Fibroblast of lung (primary cell): ENCODE measurements around the gene LHX5.

ENCODE experiments used
- EZH2 ChIP-seq: IDR thresholded peaks from 2 replicates; pipeline ENCODE4 v1.5.1; 2012; ENCODE audit warnings: low read length, control low read depth, mild to moderate bottlenecking; ENCODE audit errors: missing control alignments
- TF ChIP-seq, protein P1 (sequence below), 2 donors: IDR thresholded peaks in 1 of 2; conservative IDR thresholded peaks in 1 of 2; 1 replicate in 1 of 2; 2 replicates in 1 of 2; pipeline ENCODE4 v1.5.1; 2011 to 2012; ENCODE audit warnings: low read length in 2 of 2, control low read depth in 1 of 2, inconsistent platforms in 1 of 2, low read depth in 1 of 2, mild to moderate bottlenecking in 1 of 2

- TF ChIP-seq, protein P1, sequence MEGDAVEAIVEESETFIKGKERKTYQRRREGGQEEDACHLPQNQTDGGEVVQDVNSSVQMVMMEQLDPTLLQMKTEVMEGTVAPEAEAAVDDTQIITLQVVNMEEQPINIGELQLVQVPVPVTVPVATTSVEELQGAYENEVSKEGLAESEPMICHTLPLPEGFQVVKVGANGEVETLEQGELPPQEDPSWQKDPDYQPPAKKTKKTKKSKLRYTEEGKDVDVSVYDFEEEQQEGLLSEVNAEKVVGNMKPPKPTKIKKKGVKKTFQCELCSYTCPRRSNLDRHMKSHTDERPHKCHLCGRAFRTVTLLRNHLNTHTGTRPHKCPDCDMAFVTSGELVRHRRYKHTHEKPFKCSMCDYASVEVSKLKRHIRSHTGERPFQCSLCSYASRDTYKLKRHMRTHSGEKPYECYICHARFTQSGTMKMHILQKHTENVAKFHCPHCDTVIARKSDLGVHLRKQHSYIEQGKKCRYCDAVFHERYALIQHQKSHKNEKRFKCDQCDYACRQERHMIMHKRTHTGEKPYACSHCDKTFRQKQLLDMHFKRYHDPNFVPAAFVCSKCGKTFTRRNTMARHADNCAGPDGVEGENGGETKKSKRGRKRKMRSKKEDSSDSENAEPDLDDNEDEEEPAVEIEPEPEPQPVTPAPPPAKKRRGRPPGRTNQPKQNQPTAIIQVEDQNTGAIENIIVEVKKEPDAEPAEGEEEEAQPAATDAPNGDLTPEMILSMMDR (conservative IDR thresholded peaks at IDR 0.05 in 1 of 2, IDR thresholded peaks at IDR 0.05 in 1 of 2; ENCODE audit: low read depth in 1 of 2, low read length in 2 of 2): no peak
- TF ChIP-seq EZH2: no peak
Measured at GRCh38 chr12:113479216-113479589, 7.5 kb upstream of the LHX5 start.
